ENCODE results near the gene PNPLA5.

Gene PNPLA5

GRCh38 chr22:43862882-43863202 is 29.0 kb downstream of the PNPLA5 start:
- in situ Hi-C loops (cut with HindIII; ENCODE audit: low sequenced_read_pairs), result no loop called here
- DNase-seq (ENCODE audit: low read depth, low spot score), result no peak
- H3K4me3 ChIP-seq (ENCODE audit: low read depth, low read length), result no peak overlapping the region
- no peak for TF ChIP-seq CTCF (IDR thresholded peaks at IDR 0.05; ENCODE audit: low read depth, low read length)

- no peak for TF ChIP-seq CTCF (IDR thresholded peaks at IDR 0.05; ENCODE audit: low read depth, low read length)
- peak within 1 kb of the TSS; percentile 28 for H3K4me3 ChIP-seq (ENCODE audit: low read depth, low read length)
- DNase-seq (ENCODE audit: low read depth, low spot score), result no peak
- in situ Hi-C loops (cut with HindIII; ENCODE audit: low sequenced_read_pairs), result no loop called here
These were observed 29.5 kb downstream of the PNPLA5 start, which contains the start of gene SULT4A1 for GRCh38 chr22:43862074-43862881. Gene SULT4A1, minus strand, starts transcription at chr22:43862513. Its CDS starts 131 bp downstream, at chr22:43862382.

GRCh38 chr22:43861529-43861928 is 30.3 kb downstream of the PNPLA5 start:
- H3K4me3 ChIP-seq (ENCODE audit: low read depth, low read length), result peak overlapping the region; percentile 4
- in situ Hi-C loops (cut with HindIII; ENCODE audit: low sequenced_read_pairs), result no loop called here
- no peak for TF ChIP-seq CTCF (IDR thresholded peaks at IDR 0.05; ENCODE audit: low read depth, low read length)
- no peak for DNase-seq (ENCODE audit: low read depth, low spot score)

- H3K4me3 ChIP-seq (ENCODE audit: low read depth, low read length), result no peak overlapping the region
- no peak for TF ChIP-seq CTCF (IDR thresholded peaks at IDR 0.05; ENCODE audit: low read depth, low read length)
- DNase-seq (ENCODE audit: low read depth, low spot score), result no peak
- in situ Hi-C loops (cut with HindIII; ENCODE audit: low sequenced_read_pairs), result no loop called here
These were observed 31.0 kb downstream of the PNPLA5 start for GRCh38 chr22:43860831-43861230.

- no peak for DNase-seq (ENCODE audit: low read depth, low spot score)
- TF ChIP-seq CTCF (IDR thresholded peaks at IDR 0.05; ENCODE audit: low read depth, low read length), result no peak
- no peak overlapping the region for H3K4me3 ChIP-seq (ENCODE audit: low read depth, low read length)
- in situ Hi-C loops (cut with HindIII; ENCODE audit: low sequenced_read_pairs), result no loop called here
These were observed 31.7 kb downstream of the PNPLA5 start for GRCh38 chr22:43860126-43860525.

GRCh38 chr22:43859621-43860020 is 32.2 kb downstream of the PNPLA5 start:
- in situ Hi-C loops (cut with HindIII; ENCODE audit: low sequenced_read_pairs), result no loop called here
- DNase-seq (ENCODE audit: low read depth, low spot score), result no peak
- no peak for TF ChIP-seq CTCF (IDR thresholded peaks at IDR 0.05; ENCODE audit: low read depth, low read length)
- H3K4me3 ChIP-seq (ENCODE audit: low read depth, low read length), result no peak overlapping the region

Measured in astrocyte of the spinal cord (primary cell).